ENCODE data around the gene MCF2.

MCF2 gene

GRCh38 chrX:139600105-139600504 is 107.9 kb downstream of the MCF2 start:
- DNase-seq (ENCODE audit: low read depth in 2 of 2), result no peak

GRCh38 chrX:139596068-139596467 is 111.9 kb downstream of the MCF2 start:
- no peak for DNase-seq (ENCODE audit: low read depth in 2 of 2)

GRCh38 chrX:139585613-139586012 is 122.4 kb downstream of the MCF2 start:
- no peak for DNase-seq (ENCODE audit: low read depth in 2 of 2)

- DNase-seq (ENCODE audit: low read depth in 2 of 2), result no peak
These were observed 126.9 kb downstream of the MCF2 start for GRCh38 chrX:139581068-139581467.

- DNase-seq (ENCODE audit: low read depth in 2 of 2), result no peak
These were observed 141.0 kb downstream of the MCF2 start for GRCh38 chrX:139566981-139567380.

GRCh38 chrX:139563251-139563650 is 144.7 kb downstream of the MCF2 start:
- no peak for DNase-seq (ENCODE audit: low read depth in 2 of 2)

GRCh38 chrX:139560221-139560620 is 147.7 kb downstream of the MCF2 start:
- DNase-seq (ENCODE audit: low read depth in 2 of 2), result no peak

- no peak for DNase-seq (ENCODE audit: low read depth in 2 of 2)
These were observed 148.5 kb downstream of the MCF2 start for GRCh38 chrX:139559383-139560042.

- DNase-seq (ENCODE audit: low read depth in 2 of 2), result no peak
These were observed 152.8 kb downstream of the MCF2 start for GRCh38 chrX:139554991-139555675.

- no peak for DNase-seq (ENCODE audit: low read depth in 2 of 2)
These were observed 153.6 kb downstream of the MCF2 start for GRCh38 chrX:139554376-139554775.

GRCh38 chrX:139544591-139544990 is 163.4 kb downstream of the MCF2 start:
- no peak for DNase-seq (ENCODE audit: low read depth in 2 of 2)

- DNase-seq (ENCODE audit: low read depth in 2 of 2), result no peak
These were observed 164.0 kb downstream of the MCF2 start for GRCh38 chrX:139543920-139544319.

GRCh38 chrX:139542652-139543051 is 165.3 kb downstream of the MCF2 start:
- DNase-seq (ENCODE audit: low read depth in 2 of 2), result no peak

- no peak for DNase-seq (ENCODE audit: low read depth in 2 of 2)
These were observed 168.8 kb downstream of the MCF2 start for GRCh38 chrX:139538907-139539790.

GRCh38 chrX:139533444-139533843 is 174.5 kb downstream of the MCF2 start:
- no peak for DNase-seq (ENCODE audit: low read depth in 2 of 2)

- DNase-seq (ENCODE audit: low read depth in 2 of 2), result no peak
These were observed 175.1 kb downstream of the MCF2 start for GRCh38 chrX:139532834-139533233.

All from stimulated activated CD4-positive, alpha-beta T cell treated with anti-CD3 and anti-CD28 coated beads, Interleukin-12 subunit alpha, Interleukin-12 subunit beta, amount 100 ng/mL, for 24 hours (primary cell).